NT2/D1 (cell line): ENCODE results near the gene GIMAP1.
"Not testable (repeated sequence)": the region's sequence is repeated elsewhere in the genome, so short reads cannot be mapped to it uniquely, and the experiment has no call there.

ENCODE experiments used
- SUZ12 ChIP-seq: IDR thresholded peaks from 2 replicates; pipeline ENCODE4 v1.6.1; 2011; ENCODE audit not compliant: insufficient read length, insufficient read depth; ENCODE audit errors: extremely low read depth
- ZNF274 ChIP-seq: IDR thresholded peaks from 2 replicates; pipeline ENCODE4 v1.6.1; 2011; ENCODE audit warnings: mild to moderate bottlenecking, low read depth, low read length

GRCh38 chr7:150676854-150677253 lies 39.6 kb upstream of the GIMAP1 start:
- not testable (repeated sequence) for TF ChIP-seq ZNF274, SUZ12
